ENCODE results near the gene NR2C2.

DNA sequence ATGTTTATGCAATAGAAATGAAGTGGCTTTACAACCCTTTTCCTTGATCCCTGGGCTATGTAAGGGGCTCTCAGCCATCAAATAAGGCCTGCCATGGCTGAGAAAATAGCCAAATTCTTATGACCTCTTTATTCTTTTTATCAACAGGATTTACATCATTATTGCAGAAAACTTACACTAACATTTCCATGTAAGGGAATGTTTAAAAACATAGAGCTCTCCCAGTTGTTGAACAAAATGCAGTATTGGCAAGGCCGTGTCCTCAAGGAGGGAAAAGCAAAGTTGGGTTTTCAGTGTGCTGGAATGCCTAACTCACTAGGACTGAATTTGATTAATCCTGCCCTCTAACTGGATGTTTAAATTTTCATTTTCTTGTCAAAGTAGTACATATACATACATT, 22.3 kb downstream of the NR2C2 start:
- TF ChIP-seq POLR2A (IDR thresholded peaks at IDR 0.05) (no peak), EP300 (IDR thresholded peaks at IDR 0.05; ENCODE audit: low read depth) (no peak)
- TF ChIP-seq, protein P1, sequence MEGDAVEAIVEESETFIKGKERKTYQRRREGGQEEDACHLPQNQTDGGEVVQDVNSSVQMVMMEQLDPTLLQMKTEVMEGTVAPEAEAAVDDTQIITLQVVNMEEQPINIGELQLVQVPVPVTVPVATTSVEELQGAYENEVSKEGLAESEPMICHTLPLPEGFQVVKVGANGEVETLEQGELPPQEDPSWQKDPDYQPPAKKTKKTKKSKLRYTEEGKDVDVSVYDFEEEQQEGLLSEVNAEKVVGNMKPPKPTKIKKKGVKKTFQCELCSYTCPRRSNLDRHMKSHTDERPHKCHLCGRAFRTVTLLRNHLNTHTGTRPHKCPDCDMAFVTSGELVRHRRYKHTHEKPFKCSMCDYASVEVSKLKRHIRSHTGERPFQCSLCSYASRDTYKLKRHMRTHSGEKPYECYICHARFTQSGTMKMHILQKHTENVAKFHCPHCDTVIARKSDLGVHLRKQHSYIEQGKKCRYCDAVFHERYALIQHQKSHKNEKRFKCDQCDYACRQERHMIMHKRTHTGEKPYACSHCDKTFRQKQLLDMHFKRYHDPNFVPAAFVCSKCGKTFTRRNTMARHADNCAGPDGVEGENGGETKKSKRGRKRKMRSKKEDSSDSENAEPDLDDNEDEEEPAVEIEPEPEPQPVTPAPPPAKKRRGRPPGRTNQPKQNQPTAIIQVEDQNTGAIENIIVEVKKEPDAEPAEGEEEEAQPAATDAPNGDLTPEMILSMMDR (IDR thresholded peaks at IDR 0.05) = no peak

Data from transverse colon (tissue), 3 donors.